ENCODE data around the gene DACH1.

Gene DACH1

GRCh38 chr13:71395053-71395452, 472.0 kb downstream of the DACH1 start:
- no peak overlapping the region for H3K4me3 ChIP-seq (ENCODE audit: low read depth, low read length)
- DNase-seq (ENCODE audit: low read depth): peak; percentile 32
- TF ChIP-seq MYC (IDR thresholded peaks at IDR 0.05; ENCODE audit: low read depth, low read length): no peak
- TF ChIP-seq CTCF (IDR thresholded peaks at IDR 0.05; ENCODE audit: low read depth, low read length): no peak
- TF ChIP-seq MAX (IDR thresholded peaks at IDR 0.05; ENCODE audit: low read depth, low read length): no peak
- no peak for TF ChIP-seq POLR2A (IDR thresholded peaks at IDR 0.05; ENCODE audit: extremely low read depth, insufficient read length)

- no peak for DNase-seq (ENCODE audit: low read depth)
- TF ChIP-seq CTCF (IDR thresholded peaks at IDR 0.05; ENCODE audit: low read depth, low read length) (no peak), MYC (IDR thresholded peaks at IDR 0.05; ENCODE audit: low read depth, low read length) (no peak), MAX (IDR thresholded peaks at IDR 0.05; ENCODE audit: low read depth, low read length) (no peak), POLR2A (IDR thresholded peaks at IDR 0.05; ENCODE audit: extremely low read depth, insufficient read length) (no peak)
- no peak overlapping the region for H3K4me3 ChIP-seq (ENCODE audit: low read depth, low read length)
These were observed 472.8 kb downstream of the DACH1 start for GRCh38 chr13:71394176-71394575.

Measured in NB4 (cell line).